ENCODE measurements around the gene NOXRED1. TPM values are rescaled to one million over a fixed set of nuclear protein-coding genes. Genes with fewer than 3 reads are reported as not detected.

Gene NOXRED1
- total RNA-seq, 4 donors from 2014 or later, result 1.2 to 2.8 TPM; not detected in 2

DNA sequence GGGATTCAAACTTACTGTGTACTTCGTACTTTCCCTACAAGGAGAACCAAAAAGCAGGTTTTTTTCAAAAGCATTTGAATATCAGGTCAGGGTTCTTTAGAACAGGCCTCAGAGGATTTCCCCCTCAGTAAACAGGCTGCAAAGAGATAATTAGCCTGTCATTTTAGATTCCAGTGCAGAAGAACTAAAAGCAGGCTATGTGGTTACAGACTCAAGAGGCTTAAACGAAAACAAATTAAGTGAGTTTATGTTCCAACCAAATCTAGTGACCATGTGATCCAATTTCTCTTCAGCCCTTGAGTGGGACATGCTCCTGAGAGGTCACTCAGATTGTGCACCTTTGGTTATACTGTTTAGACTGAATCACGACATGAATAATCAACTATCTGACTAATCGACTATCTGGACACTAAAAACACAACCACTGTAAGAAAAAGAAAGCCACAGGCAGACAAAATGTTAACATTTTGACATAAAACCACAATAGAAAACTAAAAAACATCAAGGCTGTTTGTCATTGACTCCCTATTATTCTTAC is 51.0 kb downstream of the NOXRED1 start:
- DNase-seq, result no peak
- no peak overlapping the region for H3K4me3 ChIP-seq
- TF ChIP-seq, protein P1, sequence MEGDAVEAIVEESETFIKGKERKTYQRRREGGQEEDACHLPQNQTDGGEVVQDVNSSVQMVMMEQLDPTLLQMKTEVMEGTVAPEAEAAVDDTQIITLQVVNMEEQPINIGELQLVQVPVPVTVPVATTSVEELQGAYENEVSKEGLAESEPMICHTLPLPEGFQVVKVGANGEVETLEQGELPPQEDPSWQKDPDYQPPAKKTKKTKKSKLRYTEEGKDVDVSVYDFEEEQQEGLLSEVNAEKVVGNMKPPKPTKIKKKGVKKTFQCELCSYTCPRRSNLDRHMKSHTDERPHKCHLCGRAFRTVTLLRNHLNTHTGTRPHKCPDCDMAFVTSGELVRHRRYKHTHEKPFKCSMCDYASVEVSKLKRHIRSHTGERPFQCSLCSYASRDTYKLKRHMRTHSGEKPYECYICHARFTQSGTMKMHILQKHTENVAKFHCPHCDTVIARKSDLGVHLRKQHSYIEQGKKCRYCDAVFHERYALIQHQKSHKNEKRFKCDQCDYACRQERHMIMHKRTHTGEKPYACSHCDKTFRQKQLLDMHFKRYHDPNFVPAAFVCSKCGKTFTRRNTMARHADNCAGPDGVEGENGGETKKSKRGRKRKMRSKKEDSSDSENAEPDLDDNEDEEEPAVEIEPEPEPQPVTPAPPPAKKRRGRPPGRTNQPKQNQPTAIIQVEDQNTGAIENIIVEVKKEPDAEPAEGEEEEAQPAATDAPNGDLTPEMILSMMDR (IDR thresholded peaks at IDR 0.05), result no peak
- no peak for TF ChIP-seq POLR2A (IDR thresholded peaks at IDR 0.05)
- H3K4me1 ChIP-seq, result peaks cover 0 to 11% (median 0%) of the 10 kb centered on the region in 4 donors
- no peaks in the 10 kb centered on the region for H3K9me3 ChIP-seq
- H3K27ac ChIP-seq, result peak overlapping the region in 2 of 4 donors; percentile 37 to 95
- no peaks in the 10 kb centered on the region for H3K27me3 ChIP-seq
- no peaks in the 10 kb centered on the region for H3K36me3 ChIP-seq

DNA sequence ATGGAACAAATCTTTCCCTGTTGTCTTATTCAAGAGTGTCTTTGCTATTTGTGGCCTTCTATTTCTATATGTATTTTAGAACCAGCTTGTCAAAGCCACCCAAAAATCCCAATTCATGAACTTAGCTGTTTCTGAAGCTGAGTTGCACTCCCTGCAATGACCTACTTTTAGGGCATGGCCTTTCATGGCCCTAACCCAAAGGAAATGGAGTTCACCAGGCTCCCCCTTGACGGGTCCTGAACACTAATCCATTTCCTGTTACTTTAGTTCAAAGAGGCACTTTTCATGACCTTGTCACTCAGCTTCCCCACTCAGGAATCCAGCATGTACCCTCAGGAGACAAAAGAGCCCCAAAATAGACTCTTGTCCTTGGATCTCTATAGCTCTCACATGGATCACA is 54.0 kb downstream of the NOXRED1 start:
- Histone ChIP-seq H3K4me1 (no peaks in the 10 kb centered on the region), H3K4me3 (no peak overlapping the region), H3K36me3 (no peaks in the 10 kb centered on the region), H3K27me3 (no peaks in the 10 kb centered on the region), H3K9me3 (no peaks in the 10 kb centered on the region), H3K27ac (no peak overlapping the region)
- TF ChIP-seq POLR2A (IDR thresholded peaks at IDR 0.05), result no peak
- TF ChIP-seq, protein P1 (IDR thresholded peaks at IDR 0.05), result no peak
- no peak for DNase-seq

DNA sequence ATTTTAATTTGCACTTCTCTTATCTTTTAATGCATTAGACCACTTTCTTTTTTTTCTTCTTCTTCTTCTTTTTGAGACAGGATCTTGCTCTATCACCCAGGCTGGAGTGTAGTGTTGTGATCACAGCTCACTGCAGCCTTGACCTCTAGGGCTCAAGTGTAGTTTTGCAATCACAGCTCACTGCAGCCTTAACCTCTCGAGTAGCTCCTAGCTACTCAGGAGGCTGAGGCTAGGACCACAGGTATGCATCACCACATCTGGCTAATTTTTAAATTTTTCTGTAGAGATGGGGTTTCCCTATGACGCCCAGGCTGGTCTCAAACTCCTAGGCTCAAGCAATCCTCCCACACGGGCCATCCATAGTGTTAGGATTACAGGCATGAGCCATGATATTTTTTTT is 59.2 kb downstream of the NOXRED1 start:
- Histone ChIP-seq H3K9me3 (no peaks in the 10 kb centered on the region), H3K4me3 (no peak overlapping the region), H3K4me1 (no peaks in the 10 kb centered on the region), H3K36me3 (no peaks in the 10 kb centered on the region), H3K27ac (no peak overlapping the region), H3K27me3 (no peaks in the 10 kb centered on the region)
- no peak for DNase-seq
- TF ChIP-seq, protein P1 (IDR thresholded peaks at IDR 0.05), result no peak
- TF ChIP-seq POLR2A (IDR thresholded peaks at IDR 0.05), result no peak

DNA sequence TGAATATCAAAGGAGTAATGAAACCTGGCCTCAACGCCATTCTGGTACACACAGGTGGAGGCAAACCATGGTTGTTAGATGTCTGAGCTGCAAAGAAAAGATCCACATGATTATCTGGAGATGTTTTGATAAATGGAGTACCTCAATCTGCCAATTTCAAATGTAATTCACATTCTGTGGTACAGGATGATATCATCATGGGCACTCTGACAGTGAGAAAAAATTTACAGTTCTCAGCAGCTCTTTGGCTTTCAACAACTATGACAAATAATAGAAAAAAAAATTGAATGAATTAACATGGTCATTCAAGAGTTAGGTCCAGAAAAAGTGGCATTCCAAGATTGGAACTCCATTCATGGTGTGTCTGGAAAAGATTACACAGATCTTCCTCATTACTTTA is 63.7 kb downstream of the NOXRED1 start:
- Histone ChIP-seq H3K4me3 (no peak overlapping the region), H3K27me3 (no peaks in the 10 kb centered on the region), H3K36me3 (no peaks in the 10 kb centered on the region), H3K9me3 (no peaks in the 10 kb centered on the region), H3K4me1 (no peaks in the 10 kb centered on the region), H3K27ac (no peak overlapping the region)
- DNase-seq, result no peak
- TF ChIP-seq, protein P1 (IDR thresholded peaks at IDR 0.05), result no peak
- no peak for TF ChIP-seq POLR2A (IDR thresholded peaks at IDR 0.05)

DNA sequence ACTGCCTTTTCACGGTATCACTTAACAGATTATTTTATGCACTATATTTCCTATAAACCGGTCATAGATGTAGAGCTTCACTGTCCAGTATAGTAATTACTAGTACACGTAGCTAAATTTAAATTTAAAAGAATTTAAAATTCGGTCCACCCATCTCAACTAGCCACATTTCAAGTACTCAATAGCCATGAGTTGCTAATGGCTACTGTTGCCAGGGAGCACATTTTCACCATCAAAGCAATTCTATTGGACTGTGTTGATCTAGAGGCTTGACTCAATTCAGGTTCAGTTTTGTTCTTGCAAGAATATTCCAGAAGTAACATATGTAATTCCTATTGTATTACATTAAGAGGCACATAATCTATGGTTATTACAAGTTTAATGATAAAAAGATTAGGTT is 66.4 kb downstream of the NOXRED1 start:
- no peak for DNase-seq
- H3K27me3 ChIP-seq, result no peaks in the 10 kb centered on the region
- no peak overlapping the region for H3K27ac ChIP-seq
- H3K9me3 ChIP-seq, result no peaks in the 10 kb centered on the region
- H3K4me1 ChIP-seq, result no peaks in the 10 kb centered on the region
- no peak overlapping the region for H3K4me3 ChIP-seq
- no peaks in the 10 kb centered on the region for H3K36me3 ChIP-seq
- TF ChIP-seq, protein P1 (IDR thresholded peaks at IDR 0.05), result no peak
- TF ChIP-seq POLR2A (IDR thresholded peaks at IDR 0.05), result no peak

DNA sequence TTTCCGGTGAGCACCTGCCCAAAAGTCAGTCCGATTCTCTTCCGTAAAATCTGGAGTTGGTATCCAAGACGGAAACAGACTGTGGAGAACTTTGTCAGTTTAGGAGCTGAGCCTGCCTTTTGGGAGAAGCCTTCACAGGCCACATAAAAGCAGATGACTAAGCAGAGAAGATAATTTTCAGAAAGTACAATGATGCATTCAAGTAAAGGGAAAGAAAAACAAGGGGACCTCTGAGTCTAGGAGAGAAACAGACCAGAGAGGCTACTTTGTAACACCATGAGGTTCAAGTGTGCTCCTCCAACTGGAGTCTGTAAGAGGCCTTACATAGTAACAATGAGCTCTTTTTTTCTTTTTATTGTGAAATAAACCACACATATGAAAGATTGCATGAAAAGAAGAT is 67.5 kb downstream of the NOXRED1 start:
- H3K36me3 ChIP-seq, result peaks cover 0 to 4% (median 0%) of the 10 kb centered on the region in 3 donors
- H3K4me3 ChIP-seq, result no peak overlapping the region
- H3K9me3 ChIP-seq, result no peaks in the 10 kb centered on the region
- no peak for DNase-seq
- no peaks in the 10 kb centered on the region for H3K4me1 ChIP-seq
- H3K27ac ChIP-seq, result no peak overlapping the region
- no peaks in the 10 kb centered on the region for H3K27me3 ChIP-seq
- no peak for TF ChIP-seq POLR2A (IDR thresholded peaks at IDR 0.05)
- TF ChIP-seq, protein P1 (IDR thresholded peaks at IDR 0.05), result no peak
